Measurements from ENCODE around the gene WT1. TPM values are rescaled to one million over a fixed set of nuclear protein-coding genes. Genes with fewer than 3 reads are reported as not detected.

The WT1 gene
- total and polyA plus RNA-seq, 2 of the 8 experiments (the other 6 are each of a cell fraction or from before 2014, with no cell fraction given), result 0.05 to 0.17 TPM

DNA sequence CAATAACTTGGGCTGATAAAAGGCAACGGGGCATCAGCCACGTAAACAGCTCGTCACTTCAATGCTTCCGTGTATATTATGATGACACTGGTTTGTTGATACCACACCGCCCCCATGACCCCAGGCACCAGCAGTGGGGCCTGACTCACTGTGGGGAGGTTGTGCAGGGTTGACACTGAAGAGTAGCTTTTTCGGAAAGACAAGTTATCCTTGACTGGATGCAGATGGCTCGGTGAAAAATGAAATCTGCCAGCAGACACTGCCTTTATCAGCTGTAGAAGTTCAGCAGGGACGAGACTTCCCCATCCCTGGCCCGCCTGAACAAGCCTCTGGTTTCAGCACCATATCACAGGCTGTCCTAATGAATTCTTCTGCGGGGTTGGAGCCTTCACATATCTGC, 55.6 kb downstream of the WT1 start:
- H4K91ac ChIP-seq (replicated peaks; ENCODE audit: insufficient read length, low read length), result no peak overlapping the region
- no peak overlapping the region for H2BK120ac ChIP-seq (replicated peaks; ENCODE audit: low read depth, low read length)
- WGBS, 2 experiments (ENCODE audit: extremely low coverage in 1 of 2, insufficient coverage in 1 of 2, insufficient read length in 1 of 2, insufficient replicate concordance in 2 of 2, low coverage in 1 of 2, low lambda C conversion rate in 2 of 2, missing lambda C conversion rate in 1 of 2), result 87% methylated on average over 10 of the region's 10 CpGs; no CpG with 5 or more reads in 1 of the 2 experiments
- no peak overlapping the region for H4K8ac ChIP-seq (ENCODE audit: extremely low read depth, insufficient read depth, low read length)
- no peak overlapping the region for H3K14ac ChIP-seq (ENCODE audit: insufficient read length)
- H3K79me2 ChIP-seq (ENCODE audit: control insufficient read depth in 1 of 2, insufficient read depth in 2 of 2, low read length in 2 of 2), result no peaks in the 10 kb centered on the region
- H2AFZ ChIP-seq (ENCODE audit: low read length), result no peak overlapping the region
- TF ChIP-seq CHD2 (IDR thresholded peaks at IDR 0.05; ENCODE audit: low read length) (no peak), RNF2 (IDR thresholded peaks at IDR 0.05; ENCODE audit: borderline replicate concordance, low read depth, low read length, missing control alignments, poor library complexity, severe bottlenecking) (no peak), BCL11A (IDR thresholded peaks at IDR 0.05; ENCODE audit: low read depth in 2 of 2, low read length in 2 of 2) (no peak), KDM1A (IDR thresholded peaks at IDR 0.05; ENCODE audit: borderline replicate concordance, low read length) (no peak), ASH2L (IDR thresholded peaks at IDR 0.05; ENCODE audit: low read length) (no peak), JUND (IDR thresholded peaks at IDR 0.05; ENCODE audit: low read length) (no peak), RFX5 (IDR thresholded peaks at IDR 0.05; ENCODE audit: borderline replicate concordance, low read depth, low read length) (no peak), SUZ12 (IDR thresholded peaks at IDR 0.05; ENCODE audit: low read length) (no peak), YY1 (IDR thresholded peaks at IDR 0.05; ENCODE audit: low read depth, low read length) (no peak), RBBP5 (IDR thresholded peaks at IDR 0.05; ENCODE audit: borderline replicate concordance, low read depth, low read length) (no peak), EGR1 (IDR thresholded peaks at IDR 0.05; ENCODE audit: borderline replicate concordance, low read depth, low read length) (no peak), RAD21 (IDR thresholded peaks at IDR 0.05 in 1 of 2, conservative IDR thresholded peaks at IDR 0.05 in 1 of 2; ENCODE audit: low read depth in 2 of 2, low read length in 2 of 2) (no peak), BRCA1 (IDR thresholded peaks at IDR 0.05; ENCODE audit: low read depth, low read length) (no peak), MAFK (IDR thresholded peaks at IDR 0.05; ENCODE audit: low read depth, low read length) (no peak)
- DNase-seq (ENCODE audit: low read depth in 1 of 2, low spot score in 2 of 2) (no peak), FAIRE-seq (no peak)
- no peak overlapping the region for H2BK5ac ChIP-seq (ENCODE audit: low read depth, low read length)
- H2BK20ac ChIP-seq (ENCODE audit: low read length), result no peak overlapping the region
- H3K4me3 ChIP-seq (ENCODE audit: extremely low read depth in 1 of 4, insufficient read depth in 2 of 4, low read depth in 3 of 4, low read length in 4 of 4), result no peak overlapping the region
- no peaks in the 10 kb centered on the region; a peak in 1 of 7 replicates for H3K27me3 ChIP-seq (replicated peaks in 1 of 4; ENCODE audit: control insufficient read depth in 3 of 4, extremely low read depth in 1 of 4, insufficient read depth in 3 of 4, low read length in 3 of 4)
- H3K27ac ChIP-seq (ENCODE audit: low read depth, low read length), result no peak overlapping the region
- H2AK5ac ChIP-seq (ENCODE audit: low read depth, low read length), result no peak overlapping the region
- no peaks in the 10 kb centered on the region for H3K4me1 ChIP-seq (replicated peaks in 1 of 4; ENCODE audit: control insufficient read depth in 3 of 4, insufficient read depth in 4 of 4, low read length in 3 of 4)
- no peak overlapping the region for H2BK12ac ChIP-seq (ENCODE audit: low read depth, low read length)
- H2BK15ac ChIP-seq (ENCODE audit: low read length), result no peak overlapping the region
- no peaks in the 10 kb centered on the region for H3K79me1 ChIP-seq (ENCODE audit: low read depth, low read length)
- H3K4ac ChIP-seq (replicated peaks; ENCODE audit: insufficient read length, low read depth, low read length), result no peak overlapping the region
- no peak overlapping the region for H3K23ac ChIP-seq (ENCODE audit: insufficient read length)
- H4K5ac ChIP-seq (ENCODE audit: insufficient read length, low read depth, low read length), result no peak overlapping the region
- no peaks in the 10 kb centered on the region for H4K20me1 ChIP-seq (replicated peaks in 1 of 2; ENCODE audit: control insufficient read depth in 1 of 2, insufficient read depth in 2 of 2, low read length in 2 of 2)
- POLR2A ChIA-PET (ENCODE audit: partially characterized antibody), result no interaction called here
- H3K9me3 ChIP-seq (ENCODE audit: insufficient read depth in 2 of 2, low read depth in 1 of 2, low read length in 1 of 2), result no peaks in the 10 kb centered on the region
- no peak overlapping the region for H3K9ac ChIP-seq (replicated peaks in 1 of 4; ENCODE audit: extremely low read depth in 1 of 4, low read depth in 3 of 4, low read length in 3 of 4)
- no peak overlapping the region for H3K18ac ChIP-seq (ENCODE audit: extremely low read depth, low read length)
- H3K36me3 ChIP-seq (ENCODE audit: control insufficient read depth in 2 of 4, insufficient read depth in 4 of 4, low read length in 3 of 4), result no peaks in the 10 kb centered on the region
- CTCF ChIA-PET (ENCODE audit: partially characterized antibody), result no interaction called here
- no peak overlapping the region for H3K56ac ChIP-seq (replicated peaks; ENCODE audit: insufficient read length, low read depth, low read length)
- H3K23me2 ChIP-seq (ENCODE audit: low read depth, low read length), result no peaks in the 10 kb centered on the region
- no peak overlapping the region for H3K4me2 ChIP-seq (ENCODE audit: insufficient read depth in 1 of 2, low read depth in 2 of 2, low read length in 2 of 2)

Data from H1 (cell line).